CD14-positive monocyte (primary cell): ENCODE results near the gene CAMTA1. TPM values are rescaled to one million over a fixed set of nuclear protein-coding genes. Genes with fewer than 3 reads are reported as not detected.

Experiments used
- DNase-seq, 3 donors: peaks; one replicate each; pipeline ENCODE4 v3.0.0-alpha.2; 2011 to 2022
- H2AFZ ChIP-seq: 2 replicates; pipeline ENCODE4 v1.6.0; 2012; ENCODE audit warnings: mild to moderate bottlenecking, low read depth, low read length, inconsistent platforms; ENCODE audit not compliant: insufficient read depth, poor library complexity, severe bottlenecking
- H3K27ac ChIP-seq, 2 donors: 1 replicate in 1 of 2; 2 replicates in 1 of 2; pipeline ENCODE4 v1.5.1; 2012 to 2013; ENCODE audit warnings: low read length in 2 of 2, control low read depth in 1 of 2, inconsistent platforms in 1 of 2, low read depth in 1 of 2, mild to moderate bottlenecking in 1 of 2
- H3K27me3 ChIP-seq, 2 donors: one replicate each; pipeline versions ENCODE4 v1.6.0 to v1.6.1; 2011 to 2013; ENCODE audit warnings: low read length in 2 of 2; ENCODE audit not compliant: control insufficient read depth in 2 of 2, insufficient read depth in 2 of 2
- H3K36me3 ChIP-seq, 2 donors: replicated peaks in 1 of 2; 1 replicate in 1 of 2; 2 replicates in 1 of 2; pipeline versions ENCODE4 v1.5.1 to v1.6.1; 2012 to 2013; ENCODE audit warnings: low read length in 2 of 2, control low read depth in 1 of 2, inconsistent platforms in 1 of 2, mild to moderate bottlenecking in 1 of 2; ENCODE audit not compliant: insufficient read depth in 2 of 2, control insufficient read depth in 1 of 2
- H3K4me1 ChIP-seq, 2 donors: 1 replicate in 1 of 2; 2 replicates in 1 of 2; pipeline versions ENCODE4 v1.5.1 to v1.6.1; 2012 to 2013; ENCODE audit warnings: low read length in 2 of 2, control low read depth in 1 of 2, inconsistent platforms in 1 of 2, mild to moderate bottlenecking in 1 of 2, moderate library complexity in 1 of 2; ENCODE audit not compliant: insufficient read depth in 2 of 2, control insufficient read depth in 1 of 2
- H3K4me2 ChIP-seq: replicated peaks from 2 replicates; pipeline ENCODE3; 2012; ENCODE audit warnings: low read length, moderate library complexity, mild to moderate bottlenecking; ENCODE audit not compliant: poor library complexity, severe bottlenecking; ENCODE audit errors: extremely low read depth
- H3K4me3 ChIP-seq, 3 experiments: fragments of 200-600 bp in 1 of 3; sonication (generic) in 1 of 3; replicated peaks in 1 of 3; 1 replicate in 2 of 3; 2 replicates in 1 of 3; pipeline ENCODE4 v1.5.1; 2011 to 2013; ENCODE audit warnings: low read length in 3 of 3, mild to moderate bottlenecking in 3 of 3, control low read depth in 2 of 3, low read depth in 2 of 3, inconsistent platforms in 1 of 3, moderate library complexity in 1 of 3
- H3K79me2 ChIP-seq: 2 replicates; pipeline ENCODE4 v1.6.0; 2012; ENCODE audit warnings: mild to moderate bottlenecking, control low read depth, inconsistent platforms, low read length, moderate library complexity; ENCODE audit not compliant: insufficient read depth
- H3K9ac ChIP-seq: 2 replicates; pipeline ENCODE4 v1.6.0; 2017; ENCODE audit warnings: low read length, mild to moderate bottlenecking; ENCODE audit not compliant: insufficient read depth, poor library complexity, severe bottlenecking
- H3K9me3 ChIP-seq, 2 donors: replicated peaks in 1 of 2; 1 replicate in 1 of 2; 2 replicates in 1 of 2; pipeline versions ENCODE4 v1.5.1 to v1.6.1; 2012 to 2013; ENCODE audit warnings: low read length in 2 of 2, control low read depth in 1 of 2; ENCODE audit not compliant: control insufficient read depth in 1 of 2, insufficient read depth in 1 of 2
- H4K20me1 ChIP-seq: 2 replicates; pipeline ENCODE4 v1.6.0; 2012; ENCODE audit warnings: mild to moderate bottlenecking, low read length, control low read depth, moderate library complexity; ENCODE audit not compliant: insufficient read depth
- H3K27ac Mint-ChIP-seq, 7 donors: one replicate each; pipeline ENCODE4 v1.8.0; 2020; ENCODE audit warnings: mild to moderate bottlenecking in 7 of 7, mixed read lengths in 7 of 7, moderate library complexity in 6 of 7, inconsistent platforms in 2 of 7
- H3K27me3 Mint-ChIP-seq, 3 donors: one replicate each; pipeline ENCODE4 v1.8.0; 2021 to 2022; ENCODE audit warnings: low read depth in 3 of 3, mild to moderate bottlenecking in 3 of 3, mixed read lengths in 3 of 3, moderate library complexity in 3 of 3, inconsistent platforms in 1 of 3
- H3K36me3 Mint-ChIP-seq, 2 donors: one replicate each; pipeline ENCODE4 v1.8.0; 2020; ENCODE audit warnings: mixed read lengths in 2 of 2, inconsistent platforms in 1 of 2, mild to moderate bottlenecking in 1 of 2
- H3K4me1 Mint-ChIP-seq: one replicate; pipeline ENCODE4 v1.8.0; 2020; ENCODE audit warnings: mild to moderate bottlenecking, mixed read lengths
- H3K4me3 Mint-ChIP-seq, 2 donors: one replicate each; pipeline ENCODE4 v1.8.0; 2020; ENCODE audit warnings: mild to moderate bottlenecking in 2 of 2, mixed read lengths in 2 of 2, moderate library complexity in 1 of 2
- H3K9me3 Mint-ChIP-seq, 7 donors: one replicate each; pipeline ENCODE4 v1.8.0; 2020 to 2022; ENCODE audit warnings: mixed read lengths in 7 of 7, mild to moderate bottlenecking in 6 of 7, moderate library complexity in 6 of 7, inconsistent platforms in 2 of 7
- CTCF ChIP-seq: fragments of 200-600 bp; IDR thresholded peaks from one replicate; pipeline ENCODE4 v1.8.0; 2022; ENCODE audit warnings: antibody characterized with exemption, mild to moderate bottlenecking
- WGBS: methylation state at CpG from one replicate; pipeline ENCODE4 v1.1.5; 2013; ENCODE audit warnings: missing lambda C conversion rate; ENCODE audit not compliant: insufficient coverage; 5-methylcytosine and 5-hydroxymethylcytosine counted together
- intact Hi-C, 2 donors: fragments of 100-400 bp; cut with micrococcal nuclease; formaldehyde crosslinking; loops; one replicate each; pipeline versions ENCODE4 v1.15.0 to v1.15.1; 2023
- polyA plus RNA-seq, 3 donors: library from polyadenylated mRNA; depleted of rRNA in 1 of 3; unstranded in 2 of 3; stranded (reverse) in 1 of 3; fragments of 300-500 nt in 2 of 3; fragments of >200 nt in 1 of 3; fragmentation: Illumina TruSeq in 2 of 3; gene quantifications; 1 replicate in 2 of 3; 2 replicates in 1 of 3; pipeline ENCODE4 v1.2.3, GENCODE V29; 2012 to 2021

The CAMTA1 gene
- polyA plus RNA-seq, 3 donors: 52.0 to 89.6 (median 78.3) TPM

- H3K4me2 ChIP-seq: no peak overlapping the region
- intact Hi-C loops: no loop called here
- no peaks in the 10 kb centered on the region for H4K20me1 ChIP-seq
- no peak for DNase-seq
- H2AFZ ChIP-seq: no peak overlapping the region
- no peaks in the 10 kb centered on the region for H3K9me3 ChIP-seq
- TF ChIP-seq CTCF: no peak
- H3K4me1 ChIP-seq: no peaks in the 10 kb centered on the region
- Mint-ChIP-seq H3K4me1 (no peaks in the 10 kb centered on the region), H3K27me3 (peaks cover 0 to 6% (median 5%) of the 10 kb centered on the region in 3 donors), H3K4me3 (peak overlapping the region in 1 of 2 donors; percentile 6), H3K36me3 (no peaks in the 10 kb centered on the region), H3K9me3 (peaks cover 0 to 2% (median 0%) of the 10 kb centered on the region in 7 donors), H3K27ac (no peak overlapping the region)
- no peaks in the 10 kb centered on the region for H3K27me3 ChIP-seq
- no peaks in the 10 kb centered on the region for H3K36me3 ChIP-seq
- no peaks in the 10 kb centered on the region for H3K79me2 ChIP-seq
- no peak overlapping the region for H3K9ac ChIP-seq
- H3K4me3 ChIP-seq: no peak overlapping the region
- no peak overlapping the region for H3K27ac ChIP-seq
- 100% methylated on average over 2 of the region's 2 CpGs for WGBS
Measured at GRCh38 chr1:7355646-7356045, 570.4 kb downstream of the CAMTA1 start.

- no peaks in the 10 kb centered on the region for H4K20me1 ChIP-seq
- no peak overlapping the region for H3K9ac ChIP-seq
- Mint-ChIP-seq H3K36me3 (no peaks in the 10 kb centered on the region), H3K4me1 (no peaks in the 10 kb centered on the region), H3K9me3 (peaks cover 0 to 2% (median 0%) of the 10 kb centered on the region in 7 donors), H3K4me3 (no peak overlapping the region), H3K27me3 (peaks cover 0 to 7% (median 5%) of the 10 kb centered on the region in 3 donors), H3K27ac (no peak overlapping the region)
- H3K36me3 ChIP-seq: no peaks in the 10 kb centered on the region
- no peaks in the 10 kb centered on the region for H3K27me3 ChIP-seq
- intact Hi-C loops: no loop called here
- H3K9me3 ChIP-seq: no peaks in the 10 kb centered on the region
- DNase-seq: no peak
- no peaks in the 10 kb centered on the region for H3K79me2 ChIP-seq
- no peak for TF ChIP-seq CTCF
- no peak overlapping the region for H3K27ac ChIP-seq
- no peak overlapping the region for H3K4me2 ChIP-seq
- no peaks in the 10 kb centered on the region for H3K4me1 ChIP-seq
- no peak overlapping the region for H3K4me3 ChIP-seq
- no peak overlapping the region for H2AFZ ChIP-seq
- 85% methylated on average over 5 of the region's 5 CpGs for WGBS
Measured at GRCh38 chr1:7356079-7356478, 570.8 kb downstream of the CAMTA1 start.
